ENCODE data around the gene AFAP1. TPM values are rescaled to one million over a fixed set of nuclear protein-coding genes. Genes with fewer than 3 reads are reported as not detected.

AFAP1 gene
- total and polyA plus RNA-seq, 2 of the 8 experiments (the other 6 are each of a cell fraction or from before 2014, with no cell fraction given), result 3.6 to 18.2 TPM

GRCh38 chr4:7828011-7828720 lies 111.5 kb downstream of the AFAP1 start (continued):
- no peak for TF ChIP-seq RAD21 (IDR thresholded peaks at IDR 0.05 in 1 of 2, conservative IDR thresholded peaks at IDR 0.05 in 1 of 2; ENCODE audit: low read depth in 2 of 2, low read length in 2 of 2)
- no peak for TF ChIP-seq SIN3A (conservative IDR thresholded peaks at IDR 0.05 in 1 of 2, IDR thresholded peaks at IDR 0.05 in 1 of 2; ENCODE audit: low read depth in 1 of 2, low read length in 2 of 2)
- TF ChIP-seq SP4 (IDR thresholded peaks at IDR 0.05; ENCODE audit: low read length), result no peak
- TF ChIP-seq CEBPB (IDR thresholded peaks at IDR 0.05; ENCODE audit: low read depth, low read length), result no peak

Data from H1 (cell line).